WTC11 (cell line): ENCODE results near the gene JAKMIP1. TPM values are rescaled to one million over a fixed set of nuclear protein-coding genes. Genes with fewer than 3 reads are reported as not detected.

Experiments
- ATAC-seq: fragments of 200-7000 bp; cut with Tn5 transposase; 2 replicates; pipeline ENCODE4 v1.10.0; 2021; ENCODE audit warnings: mild to moderate bottlenecking, moderate library complexity
- CTCF ChIA-PET: fragments of 300-600 bp; sonication (Branson Sonifier 250); formaldehyde crosslinking; loops from one replicate; lab custom pipeline; 2021; ENCODE audit warnings: antibody characterized with exemption; lab: Charles Lee
- POLR2A ChIA-PET: fragments of 350-600 bp; sonication (Branson Sonifier 250); formaldehyde crosslinking; loops from one replicate; lab custom pipeline; 2021; ENCODE audit warnings: antibody characterized with exemption; lab: Charles Lee
- DNase-seq: peaks from one replicate; pipeline ENCODE4 v3.0.0; 2021; ENCODE audit warnings: low spot score
- H3K27ac Mint-ChIP-seq: 2 replicates; pipeline ENCODE4 v1.8.0; 2021; ENCODE audit warnings: mixed read lengths
- H3K27me3 Mint-ChIP-seq: 2 replicates; pipeline ENCODE4 v1.8.0; 2021; ENCODE audit warnings: low read depth, mild to moderate bottlenecking, moderate library complexity, mixed read lengths
- H3K36me3 Mint-ChIP-seq: 2 replicates; pipeline ENCODE4 v1.8.0; 2021; ENCODE audit warnings: mixed read lengths
- H3K4me1 Mint-ChIP-seq: 2 replicates; pipeline ENCODE4 v1.8.0; 2022; ENCODE audit warnings: mixed read lengths
- H3K4me3 Mint-ChIP-seq: 2 replicates; pipeline ENCODE4 v1.8.0; 2021; ENCODE audit warnings: mild to moderate bottlenecking, moderate library complexity, mixed read lengths
- H3K9me3 Mint-ChIP-seq: 2 replicates; pipeline ENCODE4 v1.8.0; 2021; ENCODE audit warnings: mixed read lengths
- AFF4 ChIP-seq: sonication (generic); formaldehyde crosslinking; IDR thresholded peaks from 2 replicates; pipeline ENCODE4 v1.8.1; 2023; ENCODE audit warnings: mild to moderate bottlenecking, missing genetic modification reagents, borderline replicate concordance
- CBFB ChIP-seq: sonication (generic); formaldehyde crosslinking; IDR thresholded peaks from 2 replicates; pipeline ENCODE4 v1.8.1; 2022; ENCODE audit warnings: mild to moderate bottlenecking, low read depth, missing genetic modification reagents
- ETV6 ChIP-seq: sonication (generic); formaldehyde crosslinking; IDR thresholded peaks from 2 replicates; pipeline ENCODE4 v1.8.1; 2022; ENCODE audit warnings: mild to moderate bottlenecking, missing genetic modification reagents
- FOXK1 ChIP-seq: sonication (generic); formaldehyde crosslinking; IDR thresholded peaks from 2 replicates; pipeline ENCODE4 v1.8.0; 2022; ENCODE audit warnings: mild to moderate bottlenecking, moderate library complexity, missing genetic modification reagents
- GABPB1 ChIP-seq: sonication (generic); formaldehyde crosslinking; IDR thresholded peaks from 2 replicates; pipeline ENCODE4 v1.8.1; 2023; ENCODE audit warnings: mild to moderate bottlenecking, missing genetic modification reagents
- GTF2I ChIP-seq: fragments of 250-450 bp; sonication (Bioruptor Pico); conservative IDR thresholded peaks from 2 replicates; pipeline ENCODE4 v1.4.0; 2021; ENCODE audit warnings: mild to moderate bottlenecking
- MLX ChIP-seq: sonication (generic); formaldehyde crosslinking; IDR thresholded peaks from 2 replicates; pipeline ENCODE4 v1.8.1; 2023; ENCODE audit warnings: mild to moderate bottlenecking, missing genetic modification reagents, moderate library complexity
- NFYB ChIP-seq: sonication (generic); formaldehyde crosslinking; conservative IDR thresholded peaks from 2 replicates; pipeline ENCODE4 v1.8.0; 2022; ENCODE audit warnings: low read depth, missing genetic modification reagents
- NR3C1 ChIP-seq: sonication (generic); formaldehyde crosslinking; conservative IDR thresholded peaks from 2 replicates; pipeline ENCODE4 v1.8.1; 2023; ENCODE audit warnings: low read depth, mild to moderate bottlenecking, missing genetic modification reagents
- RORB ChIP-seq: fragments of 250-450 bp; sonication (Bioruptor Pico); IDR thresholded peaks from 2 replicates; pipeline ENCODE4 v1.9.0; 2021; ENCODE audit warnings: mild to moderate bottlenecking
- TCF7 ChIP-seq: sonication (generic); formaldehyde crosslinking; IDR thresholded peaks from 2 replicates; pipeline ENCODE4 v1.8.0; 2022; ENCODE audit warnings: mild to moderate bottlenecking, low read depth, missing genetic modification reagents, moderate library complexity
- TEAD1 ChIP-seq: sonication (generic); formaldehyde crosslinking; IDR thresholded peaks from 2 replicates; pipeline ENCODE4 v1.8.0; 2022; ENCODE audit warnings: mild to moderate bottlenecking, missing genetic modification reagents
- TP53 ChIP-seq: sonication (generic); formaldehyde crosslinking; IDR thresholded peaks from 2 replicates; pipeline ENCODE4 v1.8.1; 2023; ENCODE audit warnings: mild to moderate bottlenecking, missing genetic modification reagents
- ZBTB21 ChIP-seq: sonication (generic); formaldehyde crosslinking; IDR thresholded peaks from 2 replicates; pipeline ENCODE4 v1.8.1; 2023; ENCODE audit warnings: mild to moderate bottlenecking, missing genetic modification reagents, borderline replicate concordance
- ZNF317 ChIP-seq: sonication (generic); formaldehyde crosslinking; IDR thresholded peaks from 2 replicates; pipeline ENCODE4 v1.8.1; 2023; ENCODE audit warnings: low read depth, mild to moderate bottlenecking, moderate library complexity, missing genetic modification reagents, borderline replicate concordance
- ZSCAN18 ChIP-seq: fragments of 250-450 bp; sonication (Bioruptor Pico); IDR thresholded peaks from 2 replicates; pipeline ENCODE4 v2.1.2; 2022; ENCODE audit warnings: mild to moderate bottlenecking, moderate library complexity
- total RNA-seq: library from RNA; stranded (reverse); gene quantifications from 3 replicates; pipeline ENCODE4 v1.2.3, GENCODE V29; 2021
- TF ChIP-seq, protein P1 (sequence below): sonication (generic); formaldehyde crosslinking; IDR thresholded peaks from 2 replicates; pipeline ENCODE4 v1.8.1; 2023; ENCODE audit warnings: mild to moderate bottlenecking, missing genetic modification reagents
- TF ChIP-seq, protein P2 (sequence below): sonication (generic); formaldehyde crosslinking; IDR thresholded peaks from 2 replicates; pipeline ENCODE4 v1.8.1; 2023; ENCODE audit warnings: mild to moderate bottlenecking, missing genetic modification reagents
- TF ChIP-seq, protein P3 (sequence below): sonication (generic); formaldehyde crosslinking; conservative IDR thresholded peaks from 2 replicates; pipeline ENCODE4 v1.8.1; 2023; ENCODE audit warnings: mild to moderate bottlenecking, low read depth, missing genetic modification reagents, moderate library complexity

Gene JAKMIP1
- total RNA-seq, 1 experiment from 2014 or later = 4.0 TPM

- TF ChIP-seq TEAD1 (CRISPR knock-in tag) = no peak
Measured at GRCh38 chr4:6043843-6044242, 156.5 kb downstream of the JAKMIP1 start (continued).

DNA sequence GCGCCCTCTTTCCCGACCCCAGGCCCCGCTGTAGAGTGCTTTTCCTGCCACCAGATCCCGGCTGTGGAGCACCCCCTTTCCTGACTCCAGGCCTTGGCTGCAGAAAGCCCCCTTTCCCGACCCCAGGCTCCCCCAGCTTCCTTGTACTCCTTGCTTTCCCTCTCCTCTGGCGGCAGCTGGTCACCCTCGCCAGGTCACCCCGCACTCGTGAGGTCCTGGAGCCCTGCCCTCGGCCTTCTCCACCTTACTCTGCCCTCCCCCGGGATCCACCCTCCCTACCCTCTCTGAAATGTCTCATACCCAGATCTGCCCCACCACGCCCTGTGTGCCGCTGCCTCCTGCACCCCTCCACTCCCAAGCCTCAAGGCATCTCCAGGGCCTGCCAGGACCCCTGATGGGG lies 157.2 kb downstream of the JAKMIP1 start:
- no peaks in the 10 kb centered on the region for H3K9me3 Mint-ChIP-seq
- no peak overlapping the region for H3K27ac Mint-ChIP-seq
- no peak for ATAC-seq
- H3K4me3 Mint-ChIP-seq = no peak overlapping the region
- CTCF ChIA-PET = interaction anchor here (1.4 kb wide), 1 partner anchor 14 kb away, joined by 4 read pairs; no protein-coding TSS in a partner anchor
- no peaks in the 10 kb centered on the region for H3K27me3 Mint-ChIP-seq
- H3K4me1 Mint-ChIP-seq = 0 out of 2 replicates have a peak, but pooled peaks cover 3% of the 10 kb centered on the region
- TF ChIP-seq, protein P1, sequence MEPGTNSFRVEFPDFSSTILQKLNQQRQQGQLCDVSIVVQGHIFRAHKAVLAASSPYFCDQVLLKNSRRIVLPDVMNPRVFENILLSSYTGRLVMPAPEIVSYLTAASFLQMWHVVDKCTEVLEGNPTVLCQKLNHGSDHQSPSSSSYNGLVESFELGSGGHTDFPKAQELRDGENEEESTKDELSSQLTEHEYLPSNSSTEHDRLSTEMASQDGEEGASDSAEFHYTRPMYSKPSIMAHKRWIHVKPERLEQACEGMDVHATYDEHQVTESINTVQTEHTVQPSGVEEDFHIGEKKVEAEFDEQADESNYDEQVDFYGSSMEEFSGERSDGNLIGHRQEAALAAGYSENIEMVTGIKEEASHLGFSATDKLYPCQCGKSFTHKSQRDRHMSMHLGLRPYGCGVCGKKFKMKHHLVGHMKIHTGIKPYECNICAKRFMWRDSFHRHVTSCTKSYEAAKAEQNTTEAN = no peak
- no peak for TF ChIP-seq NFYB (CRISPR knock-in tag)
- no peak for TF ChIP-seq ZSCAN18 (CRISPR knock-in tag)
- no peak for TF ChIP-seq GABPB1 (CRISPR knock-in tag)
- no peak for TF ChIP-seq AFF4 (CRISPR knock-in tag)
- TF ChIP-seq MLX (CRISPR knock-in tag) = no peak
- TF ChIP-seq ETV6 (CRISPR knock-in tag) = no peak
- no peak for TF ChIP-seq TEAD1 (CRISPR knock-in tag)
- no peak for TF ChIP-seq NR3C1 (CRISPR knock-in tag)
- no peak for TF ChIP-seq TCF7 (CRISPR knock-in tag)
- no peak for TF ChIP-seq CBFB (CRISPR knock-in tag)
- TF ChIP-seq GTF2I = no peak
- TF ChIP-seq, protein P2, sequence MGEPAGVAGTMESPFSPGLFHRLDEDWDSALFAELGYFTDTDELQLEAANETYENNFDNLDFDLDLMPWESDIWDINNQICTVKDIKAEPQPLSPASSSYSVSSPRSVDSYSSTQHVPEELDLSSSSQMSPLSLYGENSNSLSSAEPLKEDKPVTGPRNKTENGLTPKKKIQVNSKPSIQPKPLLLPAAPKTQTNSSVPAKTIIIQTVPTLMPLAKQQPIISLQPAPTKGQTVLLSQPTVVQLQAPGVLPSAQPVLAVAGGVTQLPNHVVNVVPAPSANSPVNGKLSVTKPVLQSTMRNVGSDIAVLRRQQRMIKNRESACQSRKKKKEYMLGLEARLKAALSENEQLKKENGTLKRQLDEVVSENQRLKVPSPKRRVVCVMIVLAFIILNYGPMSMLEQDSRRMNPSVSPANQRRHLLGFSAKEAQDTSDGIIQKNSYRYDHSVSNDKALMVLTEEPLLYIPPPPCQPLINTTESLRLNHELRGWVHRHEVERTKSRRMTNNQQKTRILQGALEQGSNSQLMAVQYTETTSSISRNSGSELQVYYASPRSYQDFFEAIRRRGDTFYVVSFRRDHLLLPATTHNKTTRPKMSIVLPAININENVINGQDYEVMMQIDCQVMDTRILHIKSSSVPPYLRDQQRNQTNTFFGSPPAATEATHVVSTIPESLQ = no peak
- no peak for TF ChIP-seq TP53 (CRISPR knock-in tag)
- TF ChIP-seq ZBTB21 (CRISPR knock-in tag) = no peak
- TF ChIP-seq, protein P3, sequence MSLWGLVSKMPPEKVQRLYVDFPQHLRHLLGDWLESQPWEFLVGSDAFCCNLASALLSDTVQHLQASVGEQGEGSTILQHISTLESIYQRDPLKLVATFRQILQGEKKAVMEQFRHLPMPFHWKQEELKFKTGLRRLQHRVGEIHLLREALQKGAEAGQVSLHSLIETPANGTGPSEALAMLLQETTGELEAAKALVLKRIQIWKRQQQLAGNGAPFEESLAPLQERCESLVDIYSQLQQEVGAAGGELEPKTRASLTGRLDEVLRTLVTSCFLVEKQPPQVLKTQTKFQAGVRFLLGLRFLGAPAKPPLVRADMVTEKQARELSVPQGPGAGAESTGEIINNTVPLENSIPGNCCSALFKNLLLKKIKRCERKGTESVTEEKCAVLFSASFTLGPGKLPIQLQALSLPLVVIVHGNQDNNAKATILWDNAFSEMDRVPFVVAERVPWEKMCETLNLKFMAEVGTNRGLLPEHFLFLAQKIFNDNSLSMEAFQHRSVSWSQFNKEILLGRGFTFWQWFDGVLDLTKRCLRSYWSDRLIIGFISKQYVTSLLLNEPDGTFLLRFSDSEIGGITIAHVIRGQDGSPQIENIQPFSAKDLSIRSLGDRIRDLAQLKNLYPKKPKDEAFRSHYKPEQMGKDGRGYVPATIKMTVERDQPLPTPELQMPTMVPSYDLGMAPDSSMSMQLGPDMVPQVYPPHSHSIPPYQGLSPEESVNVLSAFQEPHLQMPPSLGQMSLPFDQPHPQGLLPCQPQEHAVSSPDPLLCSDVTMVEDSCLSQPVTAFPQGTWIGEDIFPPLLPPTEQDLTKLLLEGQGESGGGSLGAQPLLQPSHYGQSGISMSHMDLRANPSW = no peak
- no peak for TF ChIP-seq RORB (CRISPR knock-in tag)
- TF ChIP-seq FOXK1 (CRISPR knock-in tag) = no peak
- no peak for TF ChIP-seq ZNF317
- TF ChIP-seq, all 79 proteins: peak for 0
- POLR2A ChIA-PET = no interaction called here
- no peak for DNase-seq
- H3K36me3 Mint-ChIP-seq = no peaks in the 10 kb centered on the region
